Naive B cell (primary cell): ENCODE measurements around the gene HS3ST6. TPM values are rescaled to one million over a fixed set of nuclear protein-coding genes. Genes with fewer than 3 reads are reported as not detected.

Experiments used
- ATAC-seq, 2 donors: fragments of 150-1000 bp; cut with Tn5 transposase; 2 replicates each; pipeline ENCODE4 v1.10.0; 2021; ENCODE audit warnings: low read depth in 2 of 2, mild to moderate bottlenecking in 2 of 2, moderate library complexity in 2 of 2
- DNase-seq: peaks from one replicate; pipeline ENCODE4 v3.0.0; 2022
- H3K27ac Mint-ChIP-seq, 6 donors: one replicate each; pipeline ENCODE4 v1.8.0; 2020 to 2022; ENCODE audit warnings: mild to moderate bottlenecking in 6 of 6, mixed read lengths in 6 of 6, moderate library complexity in 5 of 6, inconsistent platforms in 2 of 6
- H3K27me3 Mint-ChIP-seq, 3 donors: one replicate each; pipeline ENCODE4 v1.8.0; 2021 to 2022; ENCODE audit warnings: mixed read lengths in 3 of 3, mild to moderate bottlenecking in 1 of 3
- H3K36me3 Mint-ChIP-seq, 2 donors: one replicate each; pipeline ENCODE4 v1.8.0; 2020 to 2022; ENCODE audit warnings: mixed read lengths in 2 of 2, inconsistent platforms in 1 of 2, mild to moderate bottlenecking in 1 of 2
- H3K4me1 Mint-ChIP-seq, 3 donors: one replicate each; pipeline ENCODE4 v1.8.0; 2020 to 2022; ENCODE audit warnings: mixed read lengths in 3 of 3, inconsistent platforms in 1 of 3, mild to moderate bottlenecking in 1 of 3, moderate library complexity in 1 of 3
- H3K4me3 Mint-ChIP-seq, 8 donors: one replicate each; pipeline ENCODE4 v1.8.0; 2020 to 2022; ENCODE audit warnings: mild to moderate bottlenecking in 8 of 8, mixed read lengths in 8 of 8, moderate library complexity in 8 of 8, inconsistent platforms in 2 of 8
- H3K9me3 Mint-ChIP-seq, 7 donors: one replicate each; pipeline ENCODE4 v1.8.0; 2020 to 2022; ENCODE audit warnings: mixed read lengths in 7 of 7, mild to moderate bottlenecking in 5 of 7, inconsistent platforms in 2 of 7, moderate library complexity in 1 of 7
- polyA plus RNA-seq, 6 donors: library from polyadenylated mRNA; unstranded; fragments of 300-500 nt; fragmentation: Illumina TruSeq; gene quantifications; one replicate each; pipeline ENCODE4 v1.2.3, GENCODE V29; 2021; ENCODE audit warnings: low read depth in 6 of 6

HS3ST6 gene
- polyA plus RNA-seq, 6 donors from 2014 or later = not detected

- Mint-ChIP-seq H3K27me3 (peaks cover 3 to 55% (median 43%) of the 10 kb centered on the region in 3 donors), H3K9me3 (no peaks in the 10 kb centered on the region), H3K36me3 (no peaks in the 10 kb centered on the region), H3K27ac (peak overlapping the region in 1 of 6 donors; percentile 70), H3K4me1 (peaks cover 0 to 8% (median 8%) of the 10 kb centered on the region in 3 donors), H3K4me3 (no peak overlapping the region)
- DNase-seq (no peak), ATAC-seq (no peak)
Observed at GRCh38 chr16:1915732-1916639, 2.2 kb downstream of the HS3ST6 start.

- Mint-ChIP-seq H3K27me3 (peaks cover 0 to 45% (median 33%) of the 10 kb centered on the region in 3 donors), H3K4me3 (no peak overlapping the region), H3K27ac (no peak overlapping the region), H3K9me3 (no peaks in the 10 kb centered on the region), H3K4me1 (peaks cover 0 to 4% (median 2%) of the 10 kb centered on the region in 3 donors), H3K36me3 (no peaks in the 10 kb centered on the region)
- DNase-seq = no peak
- ATAC-seq = no peak
Observed at GRCh38 chr16:1914988-1915387, 3.2 kb downstream of the HS3ST6 start.

- Mint-ChIP-seq H3K36me3 (no peaks in the 10 kb centered on the region), H3K9me3 (no peaks in the 10 kb centered on the region), H3K27ac (no peak overlapping the region), H3K27me3 (peaks cover 0 to 39% (median 33%) of the 10 kb centered on the region in 3 donors), H3K4me1 (peaks cover 0 to 4% (median 2%) of the 10 kb centered on the region in 3 donors), H3K4me3 (no peak overlapping the region)
- no peak for ATAC-seq
- DNase-seq = no peak
Observed at GRCh38 chr16:1914084-1914608, 4.1 kb downstream of the HS3ST6 start.

GRCh38 chr16:1913327-1914083 is 4.7 kb downstream of the HS3ST6 start:
- Mint-ChIP-seq H3K36me3 (no peaks in the 10 kb centered on the region), H3K27me3 (peaks cover 5 to 39% (median 34%) of the 10 kb centered on the region in 3 donors), H3K9me3 (no peaks in the 10 kb centered on the region), H3K27ac (no peak overlapping the region), H3K4me3 (no peak overlapping the region), H3K4me1 (peaks cover 0 to 4% (median 0%) of the 10 kb centered on the region in 3 donors)
- ATAC-seq (no peak), DNase-seq (no peak)

GRCh38 chr16:1912215-1912543 is 6.0 kb downstream of the HS3ST6 start:
- Mint-ChIP-seq H3K9me3 (no peaks in the 10 kb centered on the region), H3K27me3 (peaks cover 6 to 40% (median 34%) of the 10 kb centered on the region in 3 donors), H3K4me3 (peak overlapping the region in 1 of 8 donors; percentile 59), H3K27ac (no peak overlapping the region), H3K4me1 (peaks cover 0 to 4% (median 0%) of the 10 kb centered on the region in 3 donors), H3K36me3 (no peaks in the 10 kb centered on the region)
- no peak for ATAC-seq
- no peak for DNase-seq

- Mint-ChIP-seq H3K9me3 (no peaks in the 10 kb centered on the region), H3K4me1 (peaks cover 0 to under 1% (median 0%) of the 10 kb centered on the region in 3 donors), H3K4me3 (no peak overlapping the region), H3K27ac (no peak overlapping the region), H3K27me3 (peaks cover 9 to 34% (median 29%) of the 10 kb centered on the region in 3 donors), H3K36me3 (no peaks in the 10 kb centered on the region)
- ATAC-seq = no peak
- DNase-seq = no peak
Observed at GRCh38 chr16:1911467-1912214, 6.6 kb downstream of the HS3ST6 start.

GRCh38 chr16:1909561-1910231 is 8.5 kb downstream of the HS3ST6 start:
- Mint-ChIP-seq H3K9me3 (no peaks in the 10 kb centered on the region), H3K36me3 (no peaks in the 10 kb centered on the region), H3K27me3 (peaks cover 9 to 24% (median 16%) of the 10 kb centered on the region in 3 donors), H3K27ac (no peak overlapping the region), H3K4me3 (no peak overlapping the region), H3K4me1 (peaks cover 0 to under 1% (median 0%) of the 10 kb centered on the region in 3 donors)
- DNase-seq (no peak), ATAC-seq (no peak)

- Mint-ChIP-seq H3K36me3 (no peaks in the 10 kb centered on the region), H3K9me3 (no peaks in the 10 kb centered on the region), H3K4me3 (no peak overlapping the region), H3K27me3 (peaks cover 9 to 26% (median 15%) of the 10 kb centered on the region in 3 donors), H3K27ac (no peak overlapping the region), H3K4me1 (peaks cover 0 to 4% (median 0%) of the 10 kb centered on the region in 3 donors)
- ATAC-seq = no peak
- no peak for DNase-seq
Observed at GRCh38 chr16:1908983-1909382, 9.2 kb downstream of the HS3ST6 start.

- Mint-ChIP-seq H3K4me3 (no peak overlapping the region), H3K27me3 (peaks cover 9 to 27% (median 15%) of the 10 kb centered on the region in 3 donors), H3K9me3 (no peaks in the 10 kb centered on the region)
Observed at GRCh38 chr16:1908184-1908583, 10.0 kb downstream of the HS3ST6 start.

GRCh38 chr16:1907226-1907860 is 10.9 kb downstream of the HS3ST6 start:
- H3K27ac Mint-ChIP-seq = no peak overlapping the region
- H3K9me3 Mint-ChIP-seq = no peaks in the 10 kb centered on the region
- H3K36me3 Mint-ChIP-seq = no peaks in the 10 kb centered on the region
- ATAC-seq (no peak), DNase-seq (no peak)
- H3K4me1 Mint-ChIP-seq = peaks cover 0 to 4% (median 0%) of the 10 kb centered on the region in 3 donors
- H3K4me3 Mint-ChIP-seq = no peak overlapping the region
- peaks cover 9 to 32% (median 15%) of the 10 kb centered on the region in 3 donors for H3K27me3 Mint-ChIP-seq

More at GRCh38 chr16:1908184-1908583, 10.0 kb downstream of the HS3ST6 start:
- no peak for ATAC-seq
- Mint-ChIP-seq H3K4me1 (peaks cover 0 to 4% (median 0%) of the 10 kb centered on the region in 3 donors), H3K27ac (no peak overlapping the region), H3K36me3 (no peaks in the 10 kb centered on the region)
- no peak for DNase-seq

GRCh38 chr16:1906846-1907165 is 11.4 kb downstream of the HS3ST6 start:
- DNase-seq (no peak), ATAC-seq (no peak)
- no peak overlapping the region for H3K27ac Mint-ChIP-seq
- no peak overlapping the region for H3K4me3 Mint-ChIP-seq
- H3K9me3 Mint-ChIP-seq = no peaks in the 10 kb centered on the region
- H3K36me3 Mint-ChIP-seq = no peaks in the 10 kb centered on the region
- H3K4me1 Mint-ChIP-seq = peaks cover 0 to 4% (median 0%) of the 10 kb centered on the region in 3 donors
- H3K27me3 Mint-ChIP-seq = peaks cover 9 to 32% (median 15%) of the 10 kb centered on the region in 3 donors

- Mint-ChIP-seq H3K4me3 (no peak overlapping the region), H3K36me3 (no peaks in the 10 kb centered on the region), H3K9me3 (no peaks in the 10 kb centered on the region), H3K27me3 (peaks cover 9 to 32% (median 15%) of the 10 kb centered on the region in 3 donors), H3K27ac (no peak overlapping the region), H3K4me1 (peaks cover 0 to 4% (median 0%) of the 10 kb centered on the region in 3 donors)
- DNase-seq (no peak), ATAC-seq (no peak)
Observed at GRCh38 chr16:1906055-1906845, 12.0 kb downstream of the HS3ST6 start.
